Mesenteric fat pad (tissue), 1 donor: ENCODE measurements around the gene ANGEL2. TPM values are rescaled to one million over a fixed set of nuclear protein-coding genes. Genes with fewer than 3 reads are reported as not detected.
"Not testable (repeated sequence)": the region's sequence is repeated elsewhere in the genome, so short reads cannot be mapped to it uniquely, and the experiment has no call there.

ENCODE experiments used
- DNase-seq: peaks from one replicate; pipeline ENCODE4 v3.0.0-alpha.2; 2020; ENCODE audit warnings: low spot score
- total RNA-seq: library from RNA; stranded (reverse); fragmentation: NEBNext Ultra II Directional; extraction: Animal tissue kit (Norgen Biotek cat#: 25700); gene quantifications from one replicate; pipeline ENCODE4 v1.2.1, GENCODE V29; 2021
- donor health status: DM: yes; HTN: yes; CAD: no.

The ANGEL2 gene
- total RNA-seq, 1 donor from 2014 or later, result 26.9 TPM

DNA sequence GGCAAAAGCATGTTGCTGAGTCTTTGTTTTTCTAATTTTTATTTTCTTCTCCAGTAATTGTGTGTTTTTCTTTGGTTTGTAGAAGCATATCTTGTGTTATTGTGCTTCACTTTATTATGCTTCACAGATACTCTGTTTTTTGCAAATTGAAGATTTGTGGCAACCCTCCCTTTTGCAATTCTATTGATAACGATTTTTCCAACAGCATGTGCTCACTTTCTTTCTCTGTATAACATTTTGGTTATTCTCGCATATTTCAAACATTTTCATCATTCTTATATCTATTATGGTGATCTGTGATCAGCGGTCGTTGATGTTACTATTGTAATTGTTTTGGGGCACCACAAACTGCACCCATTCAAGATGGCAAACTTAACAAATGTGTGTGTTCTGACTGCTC lies 3.8 kb upstream of the ANGEL2 start:
- no peak for DNase-seq

DNA sequence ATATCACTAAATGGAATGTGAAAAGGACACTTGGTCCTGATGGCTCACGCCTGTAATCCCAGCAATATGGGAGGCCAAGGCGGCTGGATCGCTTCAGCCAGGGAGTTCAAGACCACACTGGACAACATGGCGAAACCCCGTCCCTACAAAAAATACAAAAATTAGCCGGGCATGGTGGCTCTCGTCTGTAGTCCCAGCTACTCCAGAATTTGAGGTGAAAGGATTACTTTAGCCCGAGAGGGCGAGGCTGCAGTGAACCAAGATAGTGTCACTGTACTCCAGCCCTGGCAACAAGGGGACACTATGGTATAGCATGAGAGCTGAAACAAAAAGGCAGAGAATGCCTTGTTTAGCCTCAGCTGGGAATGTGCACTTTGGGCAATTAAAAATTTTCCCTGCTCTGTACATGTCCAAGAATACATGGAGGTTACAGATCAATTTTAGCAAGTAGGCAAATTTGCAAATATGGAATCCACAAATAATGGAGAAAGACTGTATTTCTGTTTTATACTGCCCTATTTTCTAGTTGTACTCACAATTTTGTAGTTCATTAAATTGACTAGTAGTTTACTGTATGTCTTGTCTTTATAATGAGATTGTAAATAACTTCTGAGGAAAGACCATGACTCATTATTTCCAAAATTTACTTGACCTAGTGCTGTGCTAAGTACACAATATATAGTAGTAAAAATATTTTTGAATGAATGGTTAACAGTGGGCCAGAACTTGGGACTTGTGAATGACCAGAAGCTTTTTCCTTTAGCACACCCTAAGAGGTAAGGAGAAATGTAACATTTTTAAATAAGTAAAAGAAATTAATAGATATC lies 2.0 kb upstream of the ANGEL2 start:
- no peak for DNase-seq

DNA sequence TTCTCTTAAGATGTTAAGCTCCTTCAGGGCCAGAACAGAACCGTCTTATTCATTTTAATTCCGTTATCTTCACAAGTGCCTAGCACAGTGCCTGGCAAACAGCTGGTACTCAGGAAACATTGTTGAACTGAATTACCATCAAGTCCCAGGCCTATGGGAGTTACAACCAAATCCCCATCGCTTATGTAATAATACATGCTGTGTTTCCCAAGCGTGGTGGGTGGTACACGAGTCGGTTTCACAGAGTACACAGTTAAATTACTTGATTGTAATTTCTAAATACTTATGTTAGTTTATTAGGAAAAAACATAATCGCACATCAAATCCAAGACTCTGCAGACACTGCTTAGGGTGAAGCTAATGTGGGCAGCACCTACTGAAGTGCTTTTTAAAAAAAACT lies 1.0 kb downstream of the ANGEL2 start:
- no peak for DNase-seq

DNA sequence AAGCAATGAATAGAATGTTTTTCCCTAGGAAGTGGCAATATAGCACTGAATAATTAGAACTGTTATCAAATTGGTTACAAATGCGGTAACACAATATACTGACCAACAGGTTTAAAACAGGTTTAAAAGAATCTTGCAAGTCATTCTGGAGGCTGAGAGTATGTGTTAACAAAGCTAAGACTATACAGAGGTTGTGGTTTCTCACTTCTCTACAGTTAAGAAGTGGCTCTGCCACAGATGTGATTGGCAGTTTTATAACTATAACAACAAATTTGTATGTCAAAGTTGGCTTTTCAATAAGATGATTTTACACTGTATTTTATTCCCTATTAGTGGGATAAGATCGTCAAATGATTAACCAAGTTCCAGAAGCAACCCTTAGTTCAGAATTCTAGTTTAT lies 7.1 kb downstream of the ANGEL2 start:
- DNase-seq, result no peak

DNA sequence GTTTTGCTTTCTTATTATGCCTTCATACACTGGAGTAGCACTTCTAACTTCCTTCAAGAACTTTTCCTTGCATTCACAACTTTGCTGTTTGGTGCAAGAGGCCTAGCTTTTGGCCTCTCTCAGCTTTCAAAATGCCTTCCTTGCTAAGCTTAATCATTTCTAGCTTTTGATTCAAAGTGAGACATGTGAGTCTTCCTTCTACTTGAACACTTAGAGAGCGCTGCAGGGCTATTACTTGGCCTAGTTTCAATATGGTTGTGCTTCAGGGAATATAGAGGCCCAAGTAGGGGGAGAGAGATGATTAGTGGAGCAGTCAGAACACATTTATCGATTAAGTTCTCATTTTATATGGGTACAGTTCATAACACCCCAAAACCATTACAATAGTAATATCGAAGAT lies 12.4 kb downstream of the ANGEL2 start:
- DNase-seq, result no peak

DNA sequence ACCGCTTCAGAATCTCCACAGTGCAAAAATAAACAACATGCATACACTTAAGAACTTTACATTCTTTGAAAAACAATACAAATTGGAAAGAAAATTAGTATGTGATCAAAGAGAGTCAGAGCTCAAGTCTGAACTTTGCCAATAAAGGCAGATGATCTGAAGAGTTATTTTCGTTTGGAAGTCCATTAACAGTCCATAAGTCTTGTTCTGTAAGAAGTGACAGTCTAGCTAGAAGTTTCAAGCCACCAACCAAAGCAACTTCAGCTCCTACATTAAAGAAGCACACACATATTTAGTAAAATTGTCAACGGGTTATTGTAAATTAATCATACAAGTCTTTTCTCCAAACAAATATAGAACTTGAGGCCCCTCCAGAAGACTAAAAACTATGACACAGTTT lies 20.7 kb downstream of the ANGEL2 start:
- DNase-seq, result no peak

DNA sequence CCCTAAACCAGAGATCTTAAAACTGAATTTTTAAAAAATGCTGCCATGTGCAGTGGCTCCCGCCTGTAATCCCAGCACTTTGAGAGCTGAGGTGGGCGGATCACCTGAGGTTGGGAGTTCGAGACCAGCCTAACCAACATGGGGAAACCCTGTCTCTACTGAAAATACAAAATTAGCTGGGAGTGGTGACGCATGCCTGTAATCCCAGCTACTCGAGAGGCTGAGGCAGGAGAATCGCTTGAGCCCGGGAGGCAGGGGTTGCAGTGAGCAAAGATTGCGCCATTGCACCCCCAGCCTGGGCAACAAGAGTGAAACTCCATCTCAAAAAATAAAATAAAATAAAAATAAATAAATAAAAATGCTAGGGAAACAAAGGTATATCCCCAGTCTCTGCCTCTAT lies 21.7 kb downstream of the ANGEL2 start:
- DNase-seq, result not testable (repeated sequence)

- no peak for DNase-seq
These were observed 25.4 kb downstream of the ANGEL2 start for GRCh38 chr1:212990276-212990675.

DNA sequence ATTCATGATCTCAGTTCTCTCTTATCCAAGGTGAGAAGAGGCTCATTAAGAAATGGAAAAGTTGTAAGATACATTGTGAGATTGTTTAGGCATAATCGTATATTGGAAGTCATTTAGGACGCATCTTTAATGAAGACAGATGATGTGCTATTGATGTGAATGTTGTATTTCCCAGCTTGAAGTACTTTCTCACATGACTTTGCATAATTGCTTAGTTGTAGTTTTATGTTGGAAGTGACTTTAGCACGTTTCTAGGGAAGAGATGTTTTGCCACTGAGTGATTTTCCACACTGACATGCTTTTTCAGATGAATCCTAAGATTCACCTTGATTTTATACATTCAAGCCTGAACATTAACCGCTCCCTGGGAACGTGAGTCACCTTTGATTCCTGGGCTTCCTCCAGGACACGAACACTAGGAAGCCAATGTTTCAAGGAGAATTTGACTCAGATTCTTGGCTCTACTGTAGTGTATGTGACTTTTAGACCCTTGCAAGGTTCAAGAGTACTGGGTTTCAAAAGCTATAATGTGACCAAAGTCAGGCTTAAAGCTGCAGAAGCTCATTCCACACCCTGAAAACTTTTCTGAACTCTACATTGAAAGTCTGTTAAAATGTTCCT lies 27.9 kb downstream of the ANGEL2 start:
- no peak for DNase-seq

GRCh38 chr1:212986551-212986950 lies 29.1 kb downstream of the ANGEL2 start:
- no peak for DNase-seq

DNA sequence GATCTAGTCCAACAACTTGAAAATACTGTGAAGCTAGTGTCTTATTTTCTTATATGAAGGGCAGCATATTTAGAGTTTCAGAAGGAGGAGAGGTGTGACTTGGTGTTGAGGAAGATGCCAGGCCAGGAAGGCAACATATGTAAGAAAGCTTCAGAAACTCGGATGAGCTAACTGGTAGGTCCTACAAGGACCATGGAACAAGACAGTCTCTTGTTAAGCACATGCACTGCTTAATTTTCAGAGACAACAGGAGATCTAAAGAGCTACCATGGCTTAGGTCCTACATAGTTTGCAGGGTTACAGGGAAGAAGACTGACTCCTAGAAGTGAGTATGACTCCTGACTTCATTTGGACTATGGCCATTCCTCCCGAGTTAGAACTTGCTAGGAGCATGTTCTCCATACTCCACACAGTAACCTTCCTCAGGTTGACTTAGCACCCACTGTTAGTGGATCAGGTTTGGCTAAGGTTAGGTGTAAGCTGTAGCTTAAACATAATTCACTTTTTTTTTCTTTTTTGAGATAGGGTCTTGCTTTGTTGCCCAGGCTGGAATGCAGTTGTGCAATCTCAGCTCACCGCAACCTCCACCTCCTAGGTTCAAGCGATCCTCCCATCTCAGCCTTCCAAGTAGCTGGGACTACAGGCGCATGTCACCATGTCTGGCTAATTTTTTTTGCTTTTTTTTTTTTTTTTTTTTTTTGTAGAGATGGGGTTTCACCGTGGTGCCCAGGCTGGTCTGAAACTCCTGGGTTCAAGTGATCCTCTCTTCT lies 31.0 kb downstream of the ANGEL2 start:
- no peak for DNase-seq

- no peak for DNase-seq
These were observed 32.2 kb downstream of the ANGEL2 start for GRCh38 chr1:212983482-212983881.

GRCh38 chr1:212982430-212983152 lies 33.1 kb downstream of the ANGEL2 start:
- no peak for DNase-seq

DNA sequence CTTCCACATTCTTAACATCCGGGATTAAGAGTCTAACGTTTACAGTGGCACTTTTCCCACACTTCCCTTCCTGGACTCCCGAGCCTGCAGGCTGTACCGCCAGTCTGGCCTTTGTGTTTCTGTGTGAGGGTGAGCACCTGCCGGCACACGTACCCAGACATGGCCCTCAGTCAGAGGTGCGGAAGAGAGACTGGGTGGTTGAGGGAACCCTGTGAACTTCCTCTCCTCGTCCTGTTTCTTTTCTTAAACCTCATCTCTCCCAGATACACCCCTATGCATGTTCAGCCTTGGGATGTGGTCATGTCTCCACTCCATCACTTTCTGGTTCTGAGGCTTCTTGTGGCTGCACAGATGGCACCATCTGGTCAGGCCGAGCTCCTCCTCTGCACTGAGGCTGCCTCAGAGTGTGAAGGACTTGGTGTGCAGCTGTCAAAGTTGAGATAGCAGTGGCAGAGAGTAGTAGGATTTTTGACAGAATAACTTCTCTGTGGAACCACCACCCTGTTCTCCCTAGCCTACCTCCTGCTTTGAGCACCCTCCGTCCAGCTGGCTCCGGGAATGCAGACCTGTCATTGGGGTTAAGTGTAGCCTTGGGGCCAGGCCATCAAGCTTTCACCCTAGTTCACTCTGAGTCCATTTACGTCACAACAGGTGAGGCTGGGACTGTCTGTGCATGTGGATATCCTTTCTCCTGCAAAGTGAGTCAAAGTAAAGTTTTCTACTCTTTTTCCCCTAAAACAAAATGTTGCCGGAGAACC lies 33.9 kb downstream of the ANGEL2 start:
- DNase-seq, result no peak

DNA sequence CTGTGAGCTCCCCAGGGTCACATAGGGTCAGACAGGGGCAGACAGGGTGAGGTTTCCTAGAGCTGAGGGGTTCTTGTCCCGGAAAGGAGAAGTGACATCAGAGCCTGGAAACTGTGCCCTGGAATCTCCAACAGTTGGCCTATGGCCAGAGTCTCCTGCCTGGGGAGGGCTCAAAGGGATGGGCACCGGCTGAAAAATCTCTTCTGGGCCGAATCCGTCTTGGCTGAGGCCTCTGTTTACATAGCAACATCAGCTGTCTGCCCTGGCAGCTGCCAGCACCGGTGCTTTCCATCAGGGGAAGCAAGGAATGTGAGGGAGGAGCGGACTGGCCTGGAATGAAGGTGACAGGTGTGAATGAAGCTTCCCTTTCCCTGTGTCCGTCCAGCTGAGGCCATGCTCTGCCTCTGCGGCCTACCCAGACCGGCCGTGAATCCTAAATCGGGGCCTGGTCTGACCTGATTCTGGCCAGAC lies 34.6 kb downstream of the ANGEL2 start:
- DNase-seq, result no peak

DNA sequence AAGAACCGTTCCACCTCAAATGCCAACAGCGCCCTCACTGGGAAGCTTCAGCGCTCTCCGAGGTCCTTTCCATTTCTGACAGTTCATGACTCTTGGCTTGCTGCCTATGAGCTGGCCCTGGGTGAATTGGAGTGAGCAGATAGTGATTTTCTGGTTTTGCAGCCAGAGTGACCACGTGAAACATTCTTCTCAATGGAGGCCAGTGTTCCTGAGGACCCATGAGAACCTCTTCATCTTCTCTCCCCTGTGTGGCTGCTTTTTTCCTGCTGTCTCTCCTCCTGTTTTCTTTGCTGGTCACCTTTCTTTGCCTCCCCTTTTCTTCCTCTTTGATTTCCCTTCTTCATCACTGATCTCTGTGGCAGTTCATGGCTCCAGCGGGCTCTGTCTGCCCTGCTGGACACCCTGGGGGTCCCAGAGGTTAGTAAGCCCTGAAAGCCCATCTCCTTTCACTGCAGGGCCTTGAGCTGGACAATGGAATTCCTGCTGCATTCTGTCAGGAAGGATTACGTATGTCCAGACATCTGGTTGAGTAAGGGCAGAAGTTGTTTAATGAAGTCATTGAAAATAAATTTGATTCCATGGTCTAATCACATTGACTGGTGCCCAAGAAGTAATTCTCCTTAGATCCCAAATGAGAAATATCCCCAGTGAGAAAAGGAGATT lies 35.4 kb downstream of the ANGEL2 start:
- DNase-seq, result no peak

DNA sequence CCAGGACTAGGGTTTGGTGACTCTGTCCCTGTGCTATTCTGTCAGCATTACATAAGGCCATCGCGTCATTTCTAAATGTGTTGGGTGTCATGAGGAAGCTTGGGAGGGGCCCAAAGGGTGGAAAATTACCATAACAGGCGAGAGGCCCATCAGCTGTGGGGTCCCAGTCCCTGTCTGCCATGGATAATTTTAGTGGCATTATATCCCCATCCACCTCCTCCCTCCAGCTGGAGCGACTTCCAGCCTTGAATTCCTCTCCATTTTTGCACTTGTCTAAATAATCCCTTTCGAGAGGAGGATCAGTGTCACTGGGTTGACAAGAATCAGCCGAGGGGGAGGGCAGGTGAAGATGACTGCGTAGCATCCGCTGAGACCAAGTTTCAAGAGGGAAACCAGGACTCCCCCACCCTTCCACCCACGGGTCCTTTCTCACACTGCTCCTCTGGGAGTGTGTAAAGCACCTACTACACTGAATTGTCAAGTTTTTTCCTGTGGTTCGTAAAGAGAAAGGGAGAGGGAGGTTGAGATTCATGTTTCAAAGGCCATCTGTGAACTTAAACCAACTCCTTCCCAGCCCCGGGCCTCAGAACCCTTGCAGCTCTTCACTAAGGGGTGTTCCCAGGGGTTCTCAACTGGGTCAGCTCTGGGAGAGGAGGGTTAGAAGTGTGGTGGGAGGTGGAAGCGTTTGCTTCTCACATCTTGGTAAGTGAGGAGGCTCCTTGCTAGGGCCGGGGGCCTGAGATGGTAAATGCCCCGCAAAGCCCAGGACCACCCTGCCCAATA lies 36.1 kb downstream of the ANGEL2 start:
- DNase-seq, result no peak

GRCh38 chr1:212977781-212978645 lies 37.7 kb downstream of the ANGEL2 start:
- no peak for DNase-seq
